GM20000 (cell line): ENCODE data around the gene RBM6.
"Not testable (repeated sequence)": the region's sequence is repeated elsewhere in the genome, so short reads cannot be mapped to it uniquely, and the experiment has no call there.

Source experiments
- DNase-seq: peaks from one replicate; pipeline ENCODE4 v3.0.0; 2012; ENCODE audit warnings: low spot score
- CTCF ChIP-seq: IDR thresholded peaks from 2 replicates; pipeline ENCODE4 v1.5.1; 2012; ENCODE audit warnings: mild to moderate bottlenecking, control low read depth; ENCODE audit errors: extremely low read depth, missing control alignments

RBM6 gene

GRCh38 chr3:49925485-49925884 is 14.5 kb upstream of the RBM6 start:
- no peak for DNase-seq
- no peak for TF ChIP-seq CTCF

- no peak for DNase-seq
- no peak for TF ChIP-seq CTCF
Measured at GRCh38 chr3:49926117-49926728, 13.7 kb upstream of the RBM6 start.

DNA sequence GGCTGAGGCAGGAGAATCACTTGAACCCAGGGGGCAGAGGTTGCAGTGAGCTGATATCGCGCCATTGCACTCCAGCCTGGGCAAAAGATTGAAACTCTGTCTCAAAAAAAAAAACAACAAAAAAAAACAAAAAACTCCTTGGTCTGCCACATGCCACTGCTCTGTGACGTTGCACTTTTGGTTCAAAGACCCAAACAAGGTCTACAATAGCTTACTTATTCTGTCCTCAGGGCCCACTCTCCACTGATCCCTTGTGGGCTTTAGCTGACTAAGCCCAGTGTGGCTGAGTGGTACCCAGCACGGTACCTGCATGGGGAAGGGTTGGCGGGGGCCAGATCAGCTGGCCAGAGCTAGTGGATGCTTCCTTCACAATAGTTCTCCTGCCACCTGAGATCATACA is 12.2 kb upstream of the RBM6 start:
- no peak for TF ChIP-seq CTCF
- no peak for DNase-seq

- no peak for DNase-seq
- no peak for TF ChIP-seq CTCF
Measured at GRCh38 chr3:49928481-49929017, 11.4 kb upstream of the RBM6 start.

GRCh38 chr3:49929291-49930167 is 10.4 kb upstream of the RBM6 start, which contains the start of gene MON1A:
TSS of gene MON1A (minus strand) at chr3:49929811. CDS start at chr3:49913346, 16,465 bp downstream.
- peak; percentile 89 for DNase-seq
- peak; percentile 22 for TF ChIP-seq CTCF

- TF ChIP-seq CTCF = no peak
Measured at GRCh38 chr3:49930168-49930690, 9.7 kb upstream of the RBM6 start.

GRCh38 chr3:49930922-49931321 is 9.0 kb upstream of the RBM6 start:
- DNase-seq = no peak
- TF ChIP-seq CTCF = no peak

More at GRCh38 chr3:49930168-49930690, 9.7 kb upstream of the RBM6 start:
- DNase-seq = no peak

DNA sequence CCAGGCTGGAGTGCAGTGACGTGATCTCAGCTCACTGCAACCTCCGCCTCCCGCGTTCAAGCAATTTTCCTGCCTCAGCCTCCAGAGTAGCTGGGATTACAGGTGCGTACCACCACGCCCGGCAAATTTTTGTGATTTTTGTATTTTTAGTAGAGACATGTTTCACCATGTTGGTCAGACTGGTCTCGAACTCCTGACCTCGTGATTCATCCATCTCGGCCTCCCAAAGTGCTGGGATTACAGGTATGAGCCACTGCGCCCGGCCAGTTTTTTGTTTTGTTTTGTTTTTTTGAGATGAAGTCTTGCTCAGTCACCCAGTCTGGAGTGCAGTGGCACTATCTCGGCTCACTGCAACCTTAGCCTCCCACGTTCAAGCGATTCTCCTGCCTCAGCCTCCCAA is 7.7 kb upstream of the RBM6 start:
- not testable (repeated sequence) for DNase-seq
